DOHH2 (cell line): ENCODE data around the gene TSPAN17.

Source experiments
- EZH2phosphoT487 ChIP-seq: fragments of 200-600 bp; sonication (generic); IDR thresholded peaks from 2 replicates; pipeline ENCODE4 v1.6.1; 2017; ENCODE audit warnings: borderline replicate concordance, mild to moderate bottlenecking, antibody characterized with exemption, low read length, moderate library complexity, mixed read lengths
- TF ChIP-seq, protein P1 (sequence below): fragments of 200-600 bp; sonication (generic); IDR thresholded peaks from one replicate; pipeline ENCODE4 v1.5.1; 2014; ENCODE audit warnings: antibody characterized with exemption, mild to moderate bottlenecking, low read depth, low read length; ENCODE audit not compliant: poor library complexity, severe bottlenecking

DNA sequence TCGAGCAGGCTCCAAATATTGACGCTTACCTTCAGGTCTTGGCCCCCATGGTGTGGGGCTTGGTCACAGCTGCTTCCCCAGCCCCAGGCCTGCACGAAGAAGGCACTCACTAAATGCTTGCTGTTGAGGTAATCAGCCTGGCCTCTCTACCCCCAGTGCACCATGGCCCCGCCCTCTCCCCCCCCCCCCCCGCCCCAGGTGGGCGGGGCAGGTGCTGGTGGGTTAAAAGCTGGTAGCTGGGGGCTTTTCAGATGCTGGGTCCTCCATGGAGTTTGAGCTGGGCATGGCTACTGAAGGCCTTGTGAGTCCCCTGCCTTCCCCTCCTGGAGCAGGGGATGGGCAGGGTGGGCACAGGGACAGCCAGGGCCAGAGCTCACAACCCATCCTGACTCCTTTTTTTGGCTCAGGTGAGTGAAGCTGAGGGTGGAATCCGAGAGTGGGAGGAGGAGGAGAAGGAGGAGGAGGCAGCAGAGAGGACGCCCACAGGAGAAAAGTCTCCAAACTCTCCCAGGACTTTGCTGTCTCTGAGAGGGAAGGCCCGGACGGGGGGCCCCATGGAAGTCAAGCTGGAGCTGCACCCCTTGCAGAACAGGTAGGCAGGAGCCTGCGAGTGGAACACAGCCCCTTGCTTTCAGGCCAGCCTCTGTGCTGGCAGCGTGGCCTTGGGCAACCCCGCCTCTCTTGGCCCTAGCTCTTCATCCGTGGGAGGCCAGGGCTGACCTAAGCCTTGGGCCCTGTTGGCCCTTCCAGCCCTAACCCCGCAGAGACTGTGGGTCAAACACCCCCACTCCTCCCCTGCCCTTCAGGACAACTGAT is 4.4 kb upstream of the TSPAN17 start:
- TF ChIP-seq, protein P1, sequence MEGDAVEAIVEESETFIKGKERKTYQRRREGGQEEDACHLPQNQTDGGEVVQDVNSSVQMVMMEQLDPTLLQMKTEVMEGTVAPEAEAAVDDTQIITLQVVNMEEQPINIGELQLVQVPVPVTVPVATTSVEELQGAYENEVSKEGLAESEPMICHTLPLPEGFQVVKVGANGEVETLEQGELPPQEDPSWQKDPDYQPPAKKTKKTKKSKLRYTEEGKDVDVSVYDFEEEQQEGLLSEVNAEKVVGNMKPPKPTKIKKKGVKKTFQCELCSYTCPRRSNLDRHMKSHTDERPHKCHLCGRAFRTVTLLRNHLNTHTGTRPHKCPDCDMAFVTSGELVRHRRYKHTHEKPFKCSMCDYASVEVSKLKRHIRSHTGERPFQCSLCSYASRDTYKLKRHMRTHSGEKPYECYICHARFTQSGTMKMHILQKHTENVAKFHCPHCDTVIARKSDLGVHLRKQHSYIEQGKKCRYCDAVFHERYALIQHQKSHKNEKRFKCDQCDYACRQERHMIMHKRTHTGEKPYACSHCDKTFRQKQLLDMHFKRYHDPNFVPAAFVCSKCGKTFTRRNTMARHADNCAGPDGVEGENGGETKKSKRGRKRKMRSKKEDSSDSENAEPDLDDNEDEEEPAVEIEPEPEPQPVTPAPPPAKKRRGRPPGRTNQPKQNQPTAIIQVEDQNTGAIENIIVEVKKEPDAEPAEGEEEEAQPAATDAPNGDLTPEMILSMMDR, result no peak
- TF ChIP-seq EZH2phosphoT487, result no peak
